Measurements from ENCODE around the gene DLAT.
"Not testable (repeated sequence)": the region's sequence is repeated elsewhere in the genome, so short reads cannot be mapped to it uniquely, and the experiment has no call there.

The DLAT gene

DNA sequence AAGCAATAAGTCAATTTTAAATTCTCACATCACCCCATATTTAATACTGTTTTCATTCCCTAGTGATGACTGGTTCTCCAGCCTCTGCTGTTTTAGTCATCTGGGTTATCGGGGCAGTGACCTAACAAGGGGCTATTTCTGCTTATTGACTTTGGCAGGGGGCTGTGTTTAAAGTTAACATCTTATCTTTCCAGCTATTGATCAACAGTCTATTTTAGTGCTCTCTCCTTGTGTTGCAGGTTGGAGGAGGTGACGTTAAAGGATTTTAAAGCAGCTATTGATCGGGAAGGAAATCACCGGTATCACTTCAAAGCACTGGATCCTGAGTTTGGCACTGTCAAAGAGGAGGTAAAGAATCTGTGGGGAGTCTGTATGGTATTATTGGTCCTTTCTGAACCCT is 7.7 kb upstream of the DLAT start:
- TF ChIP-seq, protein P1, sequence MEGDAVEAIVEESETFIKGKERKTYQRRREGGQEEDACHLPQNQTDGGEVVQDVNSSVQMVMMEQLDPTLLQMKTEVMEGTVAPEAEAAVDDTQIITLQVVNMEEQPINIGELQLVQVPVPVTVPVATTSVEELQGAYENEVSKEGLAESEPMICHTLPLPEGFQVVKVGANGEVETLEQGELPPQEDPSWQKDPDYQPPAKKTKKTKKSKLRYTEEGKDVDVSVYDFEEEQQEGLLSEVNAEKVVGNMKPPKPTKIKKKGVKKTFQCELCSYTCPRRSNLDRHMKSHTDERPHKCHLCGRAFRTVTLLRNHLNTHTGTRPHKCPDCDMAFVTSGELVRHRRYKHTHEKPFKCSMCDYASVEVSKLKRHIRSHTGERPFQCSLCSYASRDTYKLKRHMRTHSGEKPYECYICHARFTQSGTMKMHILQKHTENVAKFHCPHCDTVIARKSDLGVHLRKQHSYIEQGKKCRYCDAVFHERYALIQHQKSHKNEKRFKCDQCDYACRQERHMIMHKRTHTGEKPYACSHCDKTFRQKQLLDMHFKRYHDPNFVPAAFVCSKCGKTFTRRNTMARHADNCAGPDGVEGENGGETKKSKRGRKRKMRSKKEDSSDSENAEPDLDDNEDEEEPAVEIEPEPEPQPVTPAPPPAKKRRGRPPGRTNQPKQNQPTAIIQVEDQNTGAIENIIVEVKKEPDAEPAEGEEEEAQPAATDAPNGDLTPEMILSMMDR (conservative IDR thresholded peaks at IDR 0.05) = no peak
- TF ChIP-seq ZFX (IDR thresholded peaks at IDR 0.05) = no peak
- no peak overlapping the region for H3K27ac ChIP-seq

DNA sequence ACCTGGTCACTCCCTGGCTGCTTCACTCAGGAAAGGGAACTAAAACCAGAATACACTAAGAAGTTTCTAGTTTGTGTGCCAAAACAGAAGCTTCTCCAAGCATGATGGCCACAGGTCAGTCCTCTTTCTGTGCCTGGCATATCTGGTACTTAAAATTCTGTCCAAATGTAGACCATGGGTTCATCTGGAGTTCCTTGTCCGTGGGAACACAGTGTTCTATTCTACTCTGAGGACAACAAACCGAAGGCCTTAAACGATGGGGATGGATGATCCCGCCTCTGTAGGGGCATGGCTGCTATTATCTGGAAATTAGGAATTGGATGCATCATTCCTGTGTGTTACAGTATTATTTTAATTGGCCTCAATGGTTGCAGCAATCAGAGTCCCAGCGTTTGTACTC is 6.1 kb upstream of the DLAT start:
- no peak for TF ChIP-seq ZFX (IDR thresholded peaks at IDR 0.05)
- TF ChIP-seq, protein P1 (conservative IDR thresholded peaks at IDR 0.05) = no peak
- H3K27ac ChIP-seq = no peak overlapping the region

DNA sequence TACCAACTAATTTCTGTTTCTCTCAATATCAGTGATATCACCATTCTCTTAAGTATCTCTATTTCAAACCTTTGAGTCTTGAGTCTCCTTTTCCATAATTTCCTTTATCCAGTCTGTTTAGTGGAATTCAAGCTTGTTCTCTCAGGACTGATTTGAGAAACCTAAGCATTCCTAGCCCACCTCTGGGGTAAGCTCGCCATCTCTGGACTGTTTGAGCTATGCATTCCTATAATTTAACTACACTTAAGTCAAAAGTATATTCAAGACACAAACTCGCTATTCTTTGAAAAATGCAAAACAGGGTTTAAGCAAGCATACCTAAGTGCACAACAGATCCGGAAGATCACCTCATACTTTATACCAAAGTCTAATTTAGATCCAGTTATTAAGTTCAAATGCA is 2.1 kb upstream of the DLAT start:
- H3K27ac ChIP-seq = no peak overlapping the region
- TF ChIP-seq, protein P1 (conservative IDR thresholded peaks at IDR 0.05) = peak; percentile 20; the same call in 1 of the 2 replicates
- no peak for TF ChIP-seq ZFX (IDR thresholded peaks at IDR 0.05)

DNA sequence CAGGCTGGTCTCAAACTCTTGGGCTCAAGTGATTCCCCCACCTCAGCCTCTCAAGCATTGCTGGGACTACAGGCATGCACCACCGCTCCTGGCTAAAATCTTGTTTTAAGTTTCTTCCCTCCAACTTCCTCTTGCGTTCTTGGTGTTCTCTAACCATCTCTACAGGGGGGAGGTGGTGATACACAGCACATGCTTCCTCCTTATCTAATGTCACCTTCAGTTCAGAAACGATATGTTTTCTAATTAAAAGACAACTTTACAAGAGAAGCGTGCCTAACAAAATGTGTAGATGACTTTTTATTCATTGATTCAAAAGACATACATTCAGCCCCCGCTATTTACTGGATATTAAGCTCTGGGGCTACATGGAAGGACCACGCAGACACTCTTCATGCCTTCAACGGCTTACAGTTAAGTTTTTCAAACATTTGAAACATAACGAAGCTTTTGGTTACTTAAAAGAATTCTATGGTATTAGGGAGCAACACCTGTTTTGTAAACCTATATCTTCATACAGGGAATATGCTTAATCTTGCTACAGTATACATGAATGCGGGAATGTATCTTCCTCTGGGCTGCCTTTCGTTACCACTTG is 933 bp upstream of the DLAT start:
- H3K27ac ChIP-seq = peak overlapping the region; percentile 99
- TF ChIP-seq ZFX (IDR thresholded peaks at IDR 0.05) = no peak
- TF ChIP-seq, protein P1 (conservative IDR thresholded peaks at IDR 0.05) = no peak

DNA sequence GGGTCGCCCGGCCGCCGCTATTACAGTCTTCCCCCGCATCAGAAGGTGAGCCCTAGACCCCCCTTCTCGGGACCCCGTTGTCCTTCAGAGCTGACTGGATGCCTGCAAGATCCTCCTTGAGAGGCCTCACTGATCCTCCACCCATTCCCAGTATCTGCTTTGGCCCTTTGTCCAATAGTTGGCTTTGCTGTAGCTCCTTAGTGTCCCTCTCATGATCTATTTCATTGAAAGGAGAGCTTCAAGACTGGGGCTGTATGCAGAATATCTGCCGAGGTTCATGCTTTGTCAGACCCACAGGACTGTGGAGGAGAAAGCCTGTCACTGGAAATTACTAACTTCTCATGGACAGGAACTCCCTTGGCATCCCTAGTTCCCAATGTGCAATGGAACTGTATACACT is 499 bp downstream of the DLAT start:
- TF ChIP-seq ZFX (IDR thresholded peaks at IDR 0.05) = no peak
- peak overlapping the region; percentile 99 for H3K27ac ChIP-seq

DNA sequence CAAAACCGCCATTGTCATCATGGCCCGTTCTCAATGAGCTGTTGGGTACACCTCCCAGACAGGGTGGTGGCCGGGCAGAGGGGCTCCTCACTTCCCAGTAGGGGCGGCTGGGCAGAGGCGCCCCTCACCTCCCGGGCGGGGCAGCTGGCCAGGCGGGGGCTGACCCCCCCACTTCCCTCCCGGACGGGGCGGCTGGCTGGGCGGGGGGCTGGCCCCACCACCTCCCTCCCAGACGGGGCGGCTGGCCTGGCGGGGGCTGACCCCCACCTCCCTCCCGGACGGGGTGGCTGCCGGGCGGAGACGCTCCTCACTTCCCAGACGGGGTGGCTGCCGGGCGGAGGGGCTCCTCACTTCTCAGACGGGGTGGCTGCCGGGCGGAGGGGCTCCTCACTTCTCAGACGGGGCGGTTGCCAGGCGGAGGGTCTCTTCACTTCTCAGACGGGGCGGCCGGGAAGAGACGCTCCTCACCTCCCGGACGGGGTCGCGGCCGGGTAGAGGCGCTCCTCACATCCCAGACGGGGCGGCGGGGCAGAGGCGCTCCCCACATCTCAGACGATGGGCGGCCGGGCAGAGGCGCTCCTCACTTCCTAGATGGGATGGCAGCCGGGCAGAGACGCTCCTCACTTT is 1.7 kb downstream of the DLAT start:
- H3K27ac ChIP-seq = not testable (repeated sequence)

DNA sequence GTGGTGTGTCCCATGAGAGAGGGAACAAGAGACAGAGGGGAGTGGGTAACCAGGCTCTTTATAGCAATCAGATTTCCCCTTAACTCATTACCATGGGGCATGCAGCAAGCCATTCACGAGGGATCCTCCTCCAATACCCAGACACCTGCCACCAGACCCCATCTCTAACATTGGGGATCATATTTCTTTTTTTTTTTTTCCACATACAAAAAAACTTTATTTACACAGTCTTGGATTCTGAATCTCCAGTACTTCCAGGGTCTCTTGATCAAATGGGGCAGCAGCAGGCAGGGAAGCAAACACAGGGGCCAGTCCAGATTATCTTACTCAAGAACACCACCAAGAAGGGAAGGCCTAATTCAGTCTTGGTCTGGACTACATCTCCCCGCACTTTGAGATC is 4.3 kb downstream of the DLAT start:
- TF ChIP-seq, protein P1 (conservative IDR thresholded peaks at IDR 0.05) = no peak
- no peak for TF ChIP-seq ZFX (IDR thresholded peaks at IDR 0.05)
- H3K27ac ChIP-seq = no peak overlapping the region

DNA sequence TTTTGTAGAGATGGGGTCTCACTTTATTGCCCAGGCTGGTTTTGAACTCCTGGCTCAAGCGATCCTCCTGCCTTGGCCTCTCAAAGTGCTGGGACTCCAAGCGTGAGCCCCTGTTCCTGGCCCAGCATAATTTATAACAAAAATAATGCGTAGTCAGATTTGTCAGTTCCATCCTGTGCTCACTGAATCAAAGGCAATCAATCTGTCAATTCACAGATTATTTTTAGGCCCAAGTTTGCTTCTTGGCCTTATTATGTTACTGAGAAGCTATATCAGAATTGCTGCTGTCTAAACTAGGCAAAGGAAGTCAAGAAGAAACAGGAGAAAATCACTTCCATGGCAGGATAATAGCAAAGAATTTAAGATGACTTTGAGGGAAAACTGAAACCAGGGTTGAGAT is 8.7 kb downstream of the DLAT start:
- TF ChIP-seq ZFX (IDR thresholded peaks at IDR 0.05) = no peak
- TF ChIP-seq, protein P1 (conservative IDR thresholded peaks at IDR 0.05) = no peak
- H3K27ac ChIP-seq = no peak overlapping the region
